GF-D8 (cell line): Measurements from ENCODE around the gene GNG7.

Source experiments
- DNase-seq: peaks from one replicate; lab custom pipeline; 2025; lab: John Stamatoyannopoulos, UW

GNG7 gene

GRCh38 chr19:2702170-2703076 lies at the start of gene GNG7:
GNG7 (minus strand) TSS chr19:2702694; CDS start chr19:2520688, 182,006 bp downstream.
- DNase-seq, result peak; percentile 47

GRCh38 chr19:2751438-2751830 lies 48.9 kb upstream of the GNG7 start:
- DNase-seq, result no peak

- DNase-seq, result peak; percentile 25
These were observed 48.4 kb upstream of the GNG7 start for GRCh38 chr19:2750808-2751437.

GRCh38 chr19:2747349-2747748 lies 44.9 kb upstream of the GNG7 start:
- DNase-seq, result no peak

GRCh38 chr19:2744113-2744512 lies 41.6 kb upstream of the GNG7 start:
- no peak for DNase-seq

- no peak for DNase-seq
These were observed 40.6 kb upstream of the GNG7 start for GRCh38 chr19:2743099-2743498.

GRCh38 chr19:2740314-2740656 lies 37.8 kb upstream of the GNG7 start:
- DNase-seq, result no peak

- DNase-seq, result peak; percentile 86
These were observed 37.3 kb upstream of the GNG7 start, which contains the start of gene SLC39A3 for GRCh38 chr19:2739602-2740313. SLC39A3 (minus strand) TSS chr19:2740017; CDS start chr19:2737257, 2,760 bp downstream.

- DNase-seq, result no peak
These were observed 34.2 kb upstream of the GNG7 start for GRCh38 chr19:2736550-2737190.

GRCh38 chr19:2735374-2735773 lies 32.9 kb upstream of the GNG7 start:
- no peak for DNase-seq

- no peak for DNase-seq
These were observed 32.2 kb upstream of the GNG7 start for GRCh38 chr19:2734589-2735288.

GRCh38 chr19:2733930-2734588 lies 31.6 kb upstream of the GNG7 start:
- DNase-seq, result no peak

- DNase-seq, result no peak
These were observed 30.4 kb upstream of the GNG7 start for GRCh38 chr19:2732883-2733282.

GRCh38 chr19:2732157-2732725 lies 29.7 kb upstream of the GNG7 start:
- no peak for DNase-seq

GRCh38 chr19:2731181-2731995 lies 28.9 kb upstream of the GNG7 start:
- DNase-seq, result no peak

GRCh38 chr19:2729943-2730818 lies 27.7 kb upstream of the GNG7 start:
- no peak for DNase-seq

- no peak for DNase-seq
These were observed 26.4 kb upstream of the GNG7 start for GRCh38 chr19:2728783-2729387.

GRCh38 chr19:2727640-2727944 lies 25.1 kb upstream of the GNG7 start:
- no peak for DNase-seq
